Stimulated activated naive CD8-positive, alpha-beta T cell treated with anti-CD3 and anti-CD28 coated beads, Interleukin-15, Interleukin-2, amounts not matched to agents 100 U/mL and 50 U/mL, for 24 hours (primary cell): ENCODE data around the gene PARD3.
"Not testable (repeated sequence)": the region's sequence is repeated elsewhere in the genome, so short reads cannot be mapped to it uniquely, and the experiment has no call there.

Experiments
- ATAC-seq: fragments of 150-1000 bp; cut with Tn5 transposase; one replicate; pipeline ENCODE4 v1.10.0; 2021
- DNase-seq: peaks from one replicate; pipeline ENCODE4 v3.0.0; 2021

Gene PARD3

GRCh38 chr10:34378297-34378696 lies 436.8 kb downstream of the PARD3 start:
- no peak for DNase-seq
- ATAC-seq, result no peak

DNA sequence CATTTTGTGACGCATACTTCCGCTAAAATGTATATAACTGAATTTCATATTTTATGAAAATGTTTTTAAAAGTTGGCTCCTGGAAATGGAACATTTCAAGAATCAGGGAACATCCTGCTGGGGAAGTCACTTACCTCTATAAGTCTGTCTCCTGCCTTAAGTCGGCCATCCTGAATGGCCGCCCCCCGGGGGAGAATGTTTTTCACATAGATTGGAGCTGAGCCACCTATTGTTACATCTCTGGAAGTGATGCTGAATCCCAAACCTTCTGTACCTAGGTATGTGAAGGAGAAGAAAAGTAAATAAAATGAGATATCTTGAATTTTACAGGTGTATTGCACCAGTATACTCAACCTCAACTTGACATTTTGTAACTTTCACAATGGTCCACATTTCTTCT lies 437.3 kb downstream of the PARD3 start:
- DNase-seq (no peak), ATAC-seq (no peak)

- no peak for DNase-seq
- no peak for ATAC-seq
Measured at GRCh38 chr10:34374356-34375045, 440.6 kb downstream of the PARD3 start.

DNA sequence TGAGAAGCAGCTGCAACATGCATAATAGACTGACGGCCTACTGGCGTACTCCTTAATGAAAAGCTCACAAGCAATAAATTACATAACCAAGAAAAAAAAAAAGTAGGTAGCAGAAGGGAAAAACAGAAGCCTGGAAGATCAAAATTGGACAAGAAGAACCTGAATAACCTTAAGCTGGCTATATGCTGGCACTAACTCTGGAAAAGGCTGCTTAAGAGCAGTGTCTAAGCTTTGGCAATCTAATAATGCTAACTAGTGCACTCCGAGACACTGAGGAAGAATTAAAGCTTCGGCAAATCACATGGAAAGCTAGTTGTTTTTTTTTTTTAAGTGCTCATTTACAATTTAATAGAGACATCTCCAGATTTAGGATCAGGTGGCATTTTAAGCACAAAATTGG lies 441.9 kb downstream of the PARD3 start:
- ATAC-seq (no peak), DNase-seq (no peak)

GRCh38 chr10:34372509-34372908 lies 442.6 kb downstream of the PARD3 start:
- no peak for DNase-seq

DNA sequence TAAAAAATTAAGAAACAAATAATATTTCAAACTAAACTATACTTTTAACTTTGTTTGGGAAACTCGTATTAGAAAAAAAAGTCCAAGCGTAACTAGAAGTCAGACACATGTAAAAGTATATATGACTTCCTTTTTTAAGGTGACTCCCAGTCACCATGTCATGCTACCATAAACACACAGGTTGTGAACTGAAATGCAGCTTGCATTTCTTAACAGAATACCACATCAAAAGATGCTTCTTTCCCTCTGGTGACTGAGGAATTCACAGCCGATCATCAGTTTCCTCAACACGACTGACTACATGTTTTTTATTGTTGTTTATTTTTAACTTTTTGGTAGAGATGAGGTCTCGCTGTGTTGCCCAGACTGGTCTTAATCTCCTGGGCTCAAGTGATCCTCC lies 445.0 kb downstream of the PARD3 start:
- no peak for ATAC-seq
- no peak for DNase-seq

More at GRCh38 chr10:34372509-34372908, 442.6 kb downstream of the PARD3 start:
- no peak for ATAC-seq

GRCh38 chr10:34369120-34369519 lies 446.0 kb downstream of the PARD3 start:
- ATAC-seq, result no peak
- DNase-seq, result no peak

DNA sequence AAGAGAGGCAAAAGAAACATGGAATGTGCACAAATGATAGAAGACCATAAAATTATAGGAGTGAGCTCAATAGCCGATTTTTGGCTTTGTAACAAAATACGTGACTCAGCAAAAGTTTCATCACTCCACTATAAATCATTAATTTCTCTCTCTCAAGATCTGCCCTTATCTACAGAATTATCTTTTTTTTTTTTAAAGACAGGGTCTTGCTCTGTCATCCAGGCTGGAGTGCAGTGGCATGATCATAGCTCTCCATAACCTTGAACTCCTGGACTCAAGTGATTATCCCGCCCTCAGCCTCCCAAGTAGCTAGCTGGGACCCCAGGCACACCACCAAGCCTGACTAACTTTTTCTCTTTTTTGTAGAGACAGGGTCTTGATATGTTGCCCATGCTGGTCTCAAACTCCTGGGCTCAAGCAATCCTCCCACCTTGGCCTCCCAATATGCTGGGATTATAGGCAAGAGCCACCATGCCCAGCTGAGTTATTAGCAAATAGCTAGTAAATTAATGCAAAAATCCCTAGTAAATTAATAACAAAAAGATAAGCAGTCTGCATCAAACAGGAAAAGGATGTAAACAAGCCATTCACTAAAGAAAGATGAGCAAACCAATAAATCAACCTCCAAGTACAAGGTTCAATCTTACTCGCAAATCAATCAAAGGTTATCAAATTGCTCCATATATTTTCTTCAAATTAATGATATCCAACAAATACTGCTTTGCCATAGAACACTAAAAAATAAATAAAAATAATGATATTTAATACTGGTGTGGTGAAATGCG lies 450.7 kb downstream of the PARD3 start:
- no peak for DNase-seq
- ATAC-seq, result no peak

- ATAC-seq, result no peak
- no peak for DNase-seq
Measured at GRCh38 chr10:34360984-34361383, 454.1 kb downstream of the PARD3 start.

GRCh38 chr10:34359435-34359813 lies 455.7 kb downstream of the PARD3 start:
- ATAC-seq (no peak), DNase-seq (no peak)

- no peak for DNase-seq
Measured at GRCh38 chr10:34358729-34359434, 456.2 kb downstream of the PARD3 start.

DNA sequence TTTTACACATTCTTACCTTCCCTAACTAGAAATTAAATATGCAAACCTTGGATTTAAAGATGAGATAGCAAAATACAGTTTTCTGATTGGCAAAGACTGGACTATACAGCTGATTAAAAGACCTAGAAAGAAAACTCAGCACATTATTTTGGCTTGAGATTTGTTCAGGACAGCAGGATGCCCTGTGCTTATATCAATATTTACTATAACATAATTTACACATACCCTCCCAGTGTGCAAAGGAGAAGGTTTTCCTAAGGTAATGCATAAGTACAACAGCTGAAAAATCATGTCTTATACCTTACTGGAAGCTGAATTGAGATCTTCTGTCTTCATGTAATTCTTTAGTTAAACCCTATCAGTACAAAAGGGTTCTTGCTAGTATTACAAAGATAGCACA lies 458.6 kb downstream of the PARD3 start:
- no peak for ATAC-seq
- no peak for DNase-seq

More at GRCh38 chr10:34358729-34359434, 456.2 kb downstream of the PARD3 start:
- ATAC-seq, result no peak

DNA sequence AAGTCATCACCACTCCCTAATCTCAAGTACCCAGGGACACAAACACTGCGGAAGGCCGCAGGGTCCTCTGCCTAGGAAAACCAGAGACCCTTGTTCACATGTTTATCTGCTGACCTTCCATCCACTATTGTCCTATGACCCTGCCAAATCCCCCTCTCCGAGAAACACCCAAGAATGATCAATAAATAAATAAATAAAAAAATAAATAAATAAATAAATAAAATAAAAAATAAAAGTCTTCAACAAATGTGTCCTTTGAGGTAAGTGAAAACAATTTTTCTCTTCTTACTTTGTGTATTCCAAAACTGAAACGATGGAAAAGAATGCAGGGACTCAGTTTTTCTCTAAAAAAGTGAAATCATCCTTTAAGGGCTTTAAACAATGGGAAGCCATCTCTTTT lies 461.6 kb downstream of the PARD3 start:
- ATAC-seq, DNase-seq: not testable (repeated sequence)

DNA sequence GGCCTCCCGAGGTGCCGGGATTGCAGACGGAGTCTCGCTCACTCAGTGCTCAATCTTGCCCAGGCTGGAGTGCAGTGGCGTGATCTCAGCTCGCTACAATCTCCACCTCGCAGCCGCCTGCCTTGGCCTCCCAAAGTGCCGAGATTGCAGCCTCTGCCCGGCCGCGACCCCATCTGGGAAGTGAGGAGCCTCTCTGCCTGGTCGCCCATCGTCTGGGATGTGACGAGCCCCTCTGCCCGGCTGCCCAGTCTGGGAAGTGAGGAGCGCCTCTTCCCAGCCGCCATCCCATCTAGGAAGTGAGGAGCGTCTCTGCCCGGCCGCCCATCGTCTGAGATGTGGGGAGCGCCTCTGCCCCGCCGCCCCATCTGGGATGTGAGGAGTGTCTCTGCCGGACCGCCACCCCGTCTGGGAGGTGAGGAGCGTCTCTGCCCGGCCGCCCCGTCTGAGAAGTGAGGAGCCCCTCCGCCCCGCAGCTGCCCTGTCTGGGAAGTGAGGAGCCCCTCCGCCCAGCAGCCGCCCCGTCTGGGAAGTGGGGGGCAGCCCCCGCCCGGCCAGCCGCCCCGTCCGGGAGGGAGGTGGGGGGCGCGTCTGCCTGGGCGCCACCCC lies 462.4 kb downstream of the PARD3 start:
- not testable (repeated sequence) for ATAC-seq, DNase-seq

DNA sequence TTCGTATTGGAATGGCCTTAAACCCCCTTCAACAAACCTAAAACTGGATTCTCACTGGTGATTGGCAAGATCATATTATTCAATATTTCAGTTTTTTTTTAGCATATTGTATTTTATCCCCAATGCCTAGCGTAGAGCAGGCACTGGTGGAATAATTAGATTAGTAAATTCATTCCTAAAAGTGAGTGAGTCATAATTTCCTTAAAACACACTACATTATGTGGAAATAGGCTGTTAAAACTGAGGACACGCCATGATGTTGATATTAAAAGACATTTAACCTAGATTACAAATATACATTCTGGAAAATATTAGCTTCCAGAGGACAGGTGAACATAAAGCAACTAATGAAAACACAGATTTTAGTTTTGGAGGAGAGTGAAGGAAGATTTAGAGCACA lies 463.9 kb downstream of the PARD3 start:
- ATAC-seq, result no peak
- DNase-seq, result no peak

DNA sequence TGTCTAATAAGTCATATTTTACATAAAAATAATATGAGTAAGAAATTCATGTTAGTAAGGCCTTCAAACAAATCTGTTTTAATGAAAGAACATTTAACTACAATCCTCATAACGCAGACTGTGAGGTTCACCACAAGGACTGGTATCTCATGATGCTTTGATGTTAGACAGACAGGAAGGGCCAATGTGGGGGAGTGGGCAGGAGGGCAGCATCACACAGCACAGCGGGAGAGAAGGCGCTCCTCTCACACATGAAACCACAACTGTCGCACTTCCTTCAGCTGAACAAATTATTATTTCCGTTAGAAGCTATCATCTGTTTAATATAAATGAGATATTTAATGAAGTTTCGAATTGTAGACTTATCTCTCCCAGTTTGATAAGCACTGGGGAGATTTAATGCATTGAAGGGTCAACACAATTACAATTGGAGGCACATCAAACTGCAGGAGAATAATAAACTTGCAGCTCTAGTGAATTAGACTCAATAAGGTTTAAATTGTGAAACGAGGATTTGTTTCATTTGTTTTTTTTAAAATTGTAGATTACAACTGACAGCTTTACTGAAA lies 466.1 kb downstream of the PARD3 start:
- ATAC-seq (no peak), DNase-seq (no peak)

DNA sequence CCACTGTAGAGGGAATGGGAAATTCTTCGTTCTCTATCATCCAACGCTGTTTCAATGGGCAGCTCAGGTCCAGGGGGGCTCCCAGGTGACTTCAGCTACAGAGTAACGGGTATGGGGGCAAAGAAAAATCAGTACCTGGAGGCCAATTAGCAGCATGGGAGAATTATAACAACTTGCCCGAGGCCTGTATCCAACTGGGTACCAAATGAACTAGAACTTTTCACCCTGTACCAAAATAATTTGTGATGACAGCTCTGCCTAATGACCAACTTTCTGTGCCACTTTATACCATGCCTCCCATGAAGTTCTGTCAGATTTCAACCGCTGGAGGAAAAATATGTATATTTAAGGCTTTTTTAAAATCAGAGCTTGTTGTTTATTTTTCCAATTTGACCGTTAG lies 467.1 kb downstream of the PARD3 start:
- no peak for ATAC-seq
- DNase-seq, result no peak

GRCh38 chr10:34347131-34347530 lies 468.0 kb downstream of the PARD3 start:
- ATAC-seq (no peak), DNase-seq (no peak)

DNA sequence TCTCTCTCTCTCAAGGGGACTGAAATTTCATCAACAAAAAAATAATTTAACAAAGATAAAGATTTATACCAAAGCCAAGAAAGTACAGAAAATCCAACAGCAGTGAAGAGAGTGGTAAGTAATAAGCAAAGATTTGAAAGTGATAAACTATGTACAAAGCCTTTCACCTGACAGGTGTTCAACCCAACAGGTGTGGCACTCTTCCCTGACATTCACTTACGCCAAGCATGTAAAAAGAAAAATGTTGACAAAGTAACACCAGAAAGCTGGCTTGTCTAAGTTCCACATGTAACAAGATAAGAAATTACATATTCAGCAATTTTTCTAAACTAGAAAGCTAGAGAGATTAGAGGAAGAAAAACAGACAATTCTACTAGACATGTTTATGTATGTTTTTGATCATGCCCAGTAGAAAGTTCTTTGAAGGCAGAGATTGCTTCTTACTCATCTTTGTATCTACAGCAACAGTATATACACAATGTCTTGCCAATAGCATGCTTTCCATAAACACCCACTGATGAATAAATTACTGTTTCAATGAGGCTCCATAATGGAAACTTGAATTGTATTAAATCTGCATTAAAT lies 468.5 kb downstream of the PARD3 start:
- ATAC-seq, result no peak
- DNase-seq, result no peak

DNA sequence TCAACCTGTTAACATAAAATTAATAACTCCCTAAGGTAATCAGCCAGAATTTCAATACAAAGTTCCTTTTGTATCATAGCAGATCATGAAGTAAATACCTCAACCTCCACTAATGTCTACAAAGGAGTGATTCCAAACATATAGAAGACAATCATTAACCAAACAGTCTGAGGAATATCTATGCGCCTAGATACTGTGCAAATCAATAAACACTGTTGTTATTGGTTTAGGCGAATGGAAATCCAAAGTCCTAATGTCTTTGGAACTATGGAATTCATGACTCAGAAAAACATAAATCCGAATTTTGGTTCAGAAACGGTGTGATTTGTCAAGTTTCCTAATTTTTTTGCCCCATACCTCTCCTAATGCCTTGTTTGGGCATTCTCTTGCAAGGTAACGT lies 469.7 kb downstream of the PARD3 start:
- DNase-seq (no peak), ATAC-seq (no peak)

GRCh38 chr10:34343764-34344163 lies 471.3 kb downstream of the PARD3 start:
- no peak for ATAC-seq

GRCh38 chr10:34341473-34341872 lies 473.6 kb downstream of the PARD3 start:
- no peak for ATAC-seq

More at GRCh38 chr10:34343764-34344163, 471.3 kb downstream of the PARD3 start:
- DNase-seq, result no peak

More at GRCh38 chr10:34341473-34341872, 473.6 kb downstream of the PARD3 start:
- DNase-seq, result no peak
